OCI-LY1 (cell line): Measurements from ENCODE around the gene TRIO.

Source experiments
- H2AFZ ChIP-seq: fragments of 200-600 bp; sonication (generic), shearing (Covaris generic); 2 replicates; pipeline ENCODE4 v1.6.0; 2014; ENCODE audit warnings: antibody characterized with exemption, mild to moderate bottlenecking, low read length
- H3F3A ChIP-seq: fragments of 200-600 bp; sonication (generic), shearing (Covaris generic); 2 replicates; pipeline ENCODE4 v1.6.0; 2014; ENCODE audit warnings: mild to moderate bottlenecking, antibody characterized with exemption, low read length, moderate library complexity; ENCODE audit not compliant: insufficient read depth
- H3K27ac ChIP-seq: fragments of 200-600 bp; sonication (generic); 2 replicates; pipeline ENCODE4 v1.5.1; 2014; ENCODE audit warnings: low read length, mixed run types, mild to moderate bottlenecking, low read depth; ENCODE audit not compliant: poor library complexity, severe bottlenecking
- H3K27me3 ChIP-seq: fragments of 200-600 bp; sonication (generic); 2 replicates; pipeline ENCODE4 v1.6.0; 2014; ENCODE audit warnings: antibody characterized with exemption, mild to moderate bottlenecking, low read length, moderate library complexity; ENCODE audit not compliant: insufficient read depth
- H3K36me3 ChIP-seq: fragments of 200-600 bp; sonication (generic); 2 replicates; pipeline ENCODE4 v1.6.1; 2014; ENCODE audit warnings: mild to moderate bottlenecking, antibody characterized with exemption, low read length, moderate library complexity, mixed read lengths; ENCODE audit not compliant: insufficient read depth
- H3K4me1 ChIP-seq: fragments of 200-600 bp; sonication (generic); 2 replicates; pipeline ENCODE4 v1.5.1; 2014; ENCODE audit warnings: mild to moderate bottlenecking, low read length, moderate library complexity; ENCODE audit not compliant: insufficient read depth, severe bottlenecking
- H3K4me2 ChIP-seq: fragments of 200-600 bp; sonication (generic), shearing (Covaris generic); 2 replicates; pipeline ENCODE4 v1.6.1; 2014; ENCODE audit warnings: low read length
- H3K4me3 ChIP-seq: fragments of 200-600 bp; sonication (generic); 2 replicates; pipeline ENCODE4 v1.5.1; 2014; ENCODE audit warnings: low read length, low read depth, mild to moderate bottlenecking, mixed read lengths; ENCODE audit not compliant: poor library complexity, severe bottlenecking
- H3K79me2 ChIP-seq: fragments of 200-600 bp; shearing (Covaris generic); 2 replicates; pipeline ENCODE4 v1.6.1; 2016; ENCODE audit warnings: mixed run types, low read length, mixed read lengths; ENCODE audit not compliant: insufficient read depth
- H3K9ac ChIP-seq: fragments of 200-600 bp; sonication (generic), shearing (Covaris generic); 2 replicates; pipeline ENCODE4 v1.6.1; 2014; ENCODE audit warnings: mild to moderate bottlenecking, low read length, mixed read lengths
- H3K9me2 ChIP-seq: fragments of 200-600 bp; sonication (generic), shearing (Covaris generic); 2 replicates; pipeline ENCODE4 v1.6.1; 2014; ENCODE audit warnings: low read depth, mild to moderate bottlenecking, low read length, mixed read lengths
- H3K9me3 ChIP-seq: fragments of 200-600 bp; shearing (Covaris generic); 2 replicates; pipeline ENCODE4 v1.6.1; 2014; ENCODE audit warnings: low read length, mixed read lengths
- H4K20me1 ChIP-seq: fragments of 200-600 bp; sonication (generic), shearing (Covaris generic); 2 replicates; pipeline ENCODE4 v1.6.0; 2016; ENCODE audit warnings: mild to moderate bottlenecking, low read length; ENCODE audit not compliant: insufficient read depth
- CTCF ChIP-seq: fragments of 200-600 bp; sonication (generic), shearing (Covaris generic); IDR thresholded peaks from 2 replicates; pipeline ENCODE4 v1.5.1; 2017; ENCODE audit warnings: mild to moderate bottlenecking, antibody characterized with exemption, low read length, moderate library complexity, mixed read lengths
- EZH2 ChIP-seq: fragments of 200-600 bp; sonication (generic), shearing (Covaris generic); IDR thresholded peaks from 2 replicates; pipeline ENCODE4 v1.8.0; 2017; ENCODE audit warnings: borderline replicate concordance, mixed run types, mild to moderate bottlenecking, antibody characterized with exemption, low read length, moderate library complexity, mixed read lengths

TRIO gene

GRCh38 chr5:14366763-14367162 is 223.6 kb downstream of the TRIO start:
- H3F3A ChIP-seq, result no peaks in the 10 kb centered on the region
- no peaks in the 10 kb centered on the region for H4K20me1 ChIP-seq
- no peak overlapping the region for H3K9ac ChIP-seq
- no peaks in the 10 kb centered on the region for H3K27me3 ChIP-seq
- no peak overlapping the region for H3K4me3 ChIP-seq
- H3K9me2 ChIP-seq, result no peaks in the 10 kb centered on the region
- no peak overlapping the region for H2AFZ ChIP-seq
- H3K27ac ChIP-seq, result no peak overlapping the region
- no peaks in the 10 kb centered on the region for H3K4me1 ChIP-seq
- H3K4me2 ChIP-seq, result no peak overlapping the region
- H3K9me3 ChIP-seq, result no peaks in the 10 kb centered on the region
- TF ChIP-seq EZH2, result no peak
- TF ChIP-seq CTCF, result no peak
- H3K79me2 ChIP-seq, result no peaks in the 10 kb centered on the region
- no peaks in the 10 kb centered on the region for H3K36me3 ChIP-seq

- Histone ChIP-seq H4K20me1 (no peaks in the 10 kb centered on the region), H2AFZ (no peak overlapping the region), H3K36me3 (no peaks in the 10 kb centered on the region), H3K4me1 (no peaks in the 10 kb centered on the region), H3K9me2 (no peaks in the 10 kb centered on the region), H3K27me3 (no peaks in the 10 kb centered on the region), H3K9me3 (no peaks in the 10 kb centered on the region), H3K4me2 (no peak overlapping the region), H3K27ac (no peak overlapping the region), H3F3A (no peaks in the 10 kb centered on the region), H3K4me3 (no peak overlapping the region), H3K9ac (no peak overlapping the region), H3K79me2 (no peaks in the 10 kb centered on the region)
- TF ChIP-seq EZH2, result no peak
- TF ChIP-seq CTCF, result no peak
Observed at GRCh38 chr5:14367364-14367763, 224.2 kb downstream of the TRIO start.

GRCh38 chr5:14369780-14370179 is 226.6 kb downstream of the TRIO start:
- Histone ChIP-seq H3K36me3 (no peaks in the 10 kb centered on the region), H3K79me2 (no peaks in the 10 kb centered on the region), H3K9ac (no peak overlapping the region), H4K20me1 (no peaks in the 10 kb centered on the region), H3K4me1 (no peaks in the 10 kb centered on the region), H3K9me3 (no peaks in the 10 kb centered on the region), H3K27me3 (no peaks in the 10 kb centered on the region), H3K4me3 (no peak overlapping the region), H3K9me2 (no peaks in the 10 kb centered on the region), H2AFZ (no peak overlapping the region), H3F3A (no peaks in the 10 kb centered on the region), H3K27ac (no peak overlapping the region), H3K4me2 (no peak overlapping the region)
- no peak for TF ChIP-seq CTCF
- TF ChIP-seq EZH2, result no peak
